Renal cortex interstitium (tissue), 11 donors: ENCODE results near the gene GPN2. TPM values are rescaled to one million over a fixed set of nuclear protein-coding genes. Genes with fewer than 3 reads are reported as not detected.

Experiments
- DNase-seq, 11 donors: peaks; one replicate each; pipeline ENCODE4 v3.0.0-alpha.2; 2013; ENCODE audit warnings: low read depth in 9 of 11, low spot score in 4 of 11; ENCODE audit errors: extremely low read depth in 1 of 11
- polyA plus RNA-seq, 3 donors: library from polyadenylated mRNA; unstranded; fragments of 120-200 nt; gene quantifications; one replicate each; pipeline ENCODE4 v1.2.1, GENCODE V29; 2013; ENCODE audit not compliant: insufficient read length in 3 of 3

GPN2 gene
- polyA plus RNA-seq, 3 donors: 27.2 to 34.5 (median 30.1) TPM

- DNase-seq: peak; percentile 87 to 97 (median 94)
These were observed 25.2 kb downstream of the GPN2 start for GRCh38 chr1:26864610-26865480.

- no peak for DNase-seq
These were observed 26.4 kb downstream of the GPN2 start for GRCh38 chr1:26863685-26864077.

GRCh38 chr1:26862781-26863684 lies 27.1 kb downstream of the GPN2 start, which contains the start of gene SFN:
TSS of gene SFN (plus strand) at chr1:26863149. CDS start at chr1:26863213, 64 bp downstream.
- DNase-seq: no peak

GRCh38 chr1:26861889-26862378 lies 28.1 kb downstream of the GPN2 start:
- DNase-seq: no peak

GRCh38 chr1:26861286-26861701 lies 28.8 kb downstream of the GPN2 start:
- DNase-seq: no peak

- DNase-seq: no peak
These were observed 31.0 kb downstream of the GPN2 start for GRCh38 chr1:26858891-26859640.

GRCh38 chr1:26858160-26858559 lies 31.9 kb downstream of the GPN2 start:
- DNase-seq: no peak

- DNase-seq: no peak
These were observed 32.5 kb downstream of the GPN2 start for GRCh38 chr1:26857473-26858060.

- no peak for DNase-seq
These were observed 33.2 kb downstream of the GPN2 start for GRCh38 chr1:26856604-26857469.

GRCh38 chr1:26856181-26856580 lies 33.9 kb downstream of the GPN2 start:
- no peak for DNase-seq

- no peak for DNase-seq
These were observed 34.4 kb downstream of the GPN2 start for GRCh38 chr1:26855636-26856035.

- no peak for DNase-seq
These were observed 35.2 kb downstream of the GPN2 start for GRCh38 chr1:26854906-26855305.

- no peak for DNase-seq
These were observed 36.5 kb downstream of the GPN2 start for GRCh38 chr1:26853600-26853999.

- peak in 8 of 11 donors; percentile 42 to 74 (median 50) for DNase-seq
These were observed 36.9 kb downstream of the GPN2 start for GRCh38 chr1:26853156-26853555.

- no peak for DNase-seq
These were observed 37.4 kb downstream of the GPN2 start for GRCh38 chr1:26852701-26853100.

- DNase-seq: no peak
These were observed 38.9 kb downstream of the GPN2 start for GRCh38 chr1:26851106-26851684.
